HG02885 (cell line): ENCODE measurements around the gene USP20.
A peak's percentile ranks its signal among the peaks of the same experiment; 100 is the strongest.
"Not testable (repeated sequence)": the region's sequence is repeated elsewhere in the genome, so short reads cannot be mapped to it uniquely, and the experiment has no call there.

ENCODE experiments used
- ATAC-seq: cut with Tn5 transposase; IDR thresholded peaks from one replicate; pipeline ENCODE4 v1.9.1; 2021; ENCODE audit warnings: mild to moderate bottlenecking; ENCODE audit not compliant: unreplicated experiment, poor library complexity

Gene USP20

GRCh38 chr9:129835128-129835859 is at the start of gene USP20, which contains the start of gene C9orf78:
Gene USP20, plus strand, starts transcription at chr9:129835458. Its CDS starts 17,098 bp downstream, at chr9:129852556.
Gene C9orf78, minus strand, starts transcription at chr9:129835275. Its CDS starts 54 bp downstream, at chr9:129835221.
- ATAC-seq, result peak; percentile 93

GRCh38 chr9:129785866-129786265 is 49.4 kb upstream of the USP20 start:
- no peak for ATAC-seq

DNA sequence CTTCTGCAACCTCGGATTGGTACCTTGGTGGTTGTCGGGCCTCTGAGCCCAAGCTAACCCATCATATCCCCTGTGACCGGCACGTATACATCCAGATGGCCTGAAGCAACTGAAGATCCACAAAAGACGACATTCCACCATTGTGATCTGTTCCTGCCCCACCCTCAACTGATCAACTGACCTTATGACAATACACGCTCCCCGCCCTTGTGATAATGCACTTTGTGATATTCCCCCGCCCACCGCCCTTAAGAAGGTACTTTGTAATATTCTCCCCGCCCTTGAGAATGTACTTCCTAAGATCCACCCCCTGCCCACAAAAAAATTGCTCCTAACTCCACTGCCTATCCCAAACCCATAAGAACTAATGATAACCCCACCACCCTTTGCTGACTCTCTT is 48.8 kb upstream of the USP20 start:
- no peak for ATAC-seq

GRCh38 chr9:129794549-129794948 is 40.7 kb upstream of the USP20 start:
- ATAC-seq, result no peak

- not testable (repeated sequence) for ATAC-seq
Measured at GRCh38 chr9:129796029-129796428, 39.2 kb upstream of the USP20 start.

- no peak for ATAC-seq
Measured at GRCh38 chr9:129798973-129799372, 36.3 kb upstream of the USP20 start.

- ATAC-seq, result no peak
Measured at GRCh38 chr9:129801504-129801903, 33.8 kb upstream of the USP20 start.

- peak; percentile 92 for ATAC-seq
Measured at GRCh38 chr9:129802833-129803675, 32.2 kb upstream of the USP20 start, which contains the start of gene TOR1B. Gene TOR1B, plus strand, starts transcription at chr9:129803184. Its CDS starts 29 bp downstream, at chr9:129803213.

- ATAC-seq, result peak; percentile 11
Measured at GRCh38 chr9:129803676-129804060, 31.6 kb upstream of the USP20 start.

DNA sequence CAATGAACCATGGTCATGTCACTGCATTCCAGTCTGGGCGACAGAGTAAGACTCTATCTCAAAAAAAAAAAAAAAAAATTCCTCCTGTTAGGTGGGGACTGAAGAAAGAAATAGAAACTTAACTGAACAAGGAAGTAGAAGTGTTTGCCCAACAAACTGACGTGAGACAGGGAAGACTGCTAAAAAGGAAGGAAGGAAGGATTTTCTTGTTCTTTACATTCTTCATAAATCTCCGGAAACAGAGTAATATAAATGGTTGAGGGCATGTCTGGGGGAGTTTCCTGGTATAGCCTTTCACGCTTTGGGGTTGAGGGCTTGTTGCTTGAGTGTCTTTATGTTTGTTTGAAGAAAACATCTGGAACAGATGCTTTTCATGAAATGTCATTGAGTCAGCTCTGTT is 29.2 kb upstream of the USP20 start:
- ATAC-seq, result no peak

DNA sequence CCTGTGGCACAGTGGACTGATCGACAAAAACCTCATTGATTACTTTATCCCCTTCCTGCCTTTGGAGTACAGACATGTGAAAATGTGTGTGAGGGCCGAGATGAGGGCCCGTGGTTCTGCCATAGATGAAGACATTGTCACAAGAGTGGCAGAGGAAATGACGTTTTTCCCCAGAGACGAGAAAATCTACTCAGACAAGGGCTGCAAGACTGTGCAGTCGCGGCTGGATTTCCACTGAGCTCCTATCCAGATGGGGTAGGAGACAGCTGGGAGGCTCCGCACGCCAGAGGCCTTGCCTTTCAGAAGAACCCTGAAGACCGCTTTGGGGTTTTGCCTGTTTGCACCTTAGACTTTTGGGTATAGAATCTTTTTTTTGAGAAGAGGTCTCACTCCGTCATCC is 25.9 kb upstream of the USP20 start:
- ATAC-seq, result no peak

GRCh38 chr9:129810116-129810515 is 25.1 kb upstream of the USP20 start:
- ATAC-seq, result no peak

DNA sequence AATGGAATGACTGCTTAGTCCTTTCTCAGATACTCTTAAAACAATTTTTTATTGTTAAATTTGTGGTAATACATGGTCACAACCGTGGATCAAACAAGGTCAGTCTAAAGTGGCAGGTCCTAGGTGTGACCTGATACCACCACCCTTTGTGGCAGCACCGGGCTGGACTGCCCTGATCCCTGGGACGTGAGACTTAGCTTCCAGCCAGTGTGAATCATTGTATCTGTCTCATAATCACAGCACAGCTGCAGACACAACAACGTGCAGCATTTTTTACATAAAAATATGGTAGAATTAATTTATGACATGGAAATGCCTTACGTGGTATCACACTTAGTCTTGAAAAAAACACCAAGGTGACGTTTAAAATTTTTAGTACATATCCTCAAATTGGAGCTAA is 24.5 kb upstream of the USP20 start:
- no peak for ATAC-seq

GRCh38 chr9:129811967-129812363 is 23.3 kb upstream of the USP20 start:
- no peak for ATAC-seq

GRCh38 chr9:129812385-129812784 is 22.9 kb upstream of the USP20 start:
- no peak for ATAC-seq

DNA sequence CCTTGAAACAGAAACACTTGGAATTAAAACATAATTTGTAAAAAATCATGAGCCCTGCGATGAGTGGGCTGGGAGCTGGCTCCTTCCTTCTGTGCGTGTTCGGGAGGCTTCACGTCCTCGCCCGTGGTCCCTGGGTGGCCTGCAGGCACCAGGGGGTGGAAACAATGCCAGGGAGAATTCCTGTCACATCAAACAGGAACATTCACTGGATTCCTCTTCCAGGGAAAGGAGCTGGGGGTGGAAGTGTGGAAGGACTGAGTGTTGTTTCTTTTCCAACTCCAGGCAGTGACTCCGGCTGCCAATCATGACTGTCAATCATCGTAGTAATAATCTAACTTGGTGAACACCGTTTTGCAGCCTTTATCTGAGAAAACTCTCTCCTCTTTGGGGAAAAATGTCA is 21.6 kb upstream of the USP20 start:
- ATAC-seq, result no peak

DNA sequence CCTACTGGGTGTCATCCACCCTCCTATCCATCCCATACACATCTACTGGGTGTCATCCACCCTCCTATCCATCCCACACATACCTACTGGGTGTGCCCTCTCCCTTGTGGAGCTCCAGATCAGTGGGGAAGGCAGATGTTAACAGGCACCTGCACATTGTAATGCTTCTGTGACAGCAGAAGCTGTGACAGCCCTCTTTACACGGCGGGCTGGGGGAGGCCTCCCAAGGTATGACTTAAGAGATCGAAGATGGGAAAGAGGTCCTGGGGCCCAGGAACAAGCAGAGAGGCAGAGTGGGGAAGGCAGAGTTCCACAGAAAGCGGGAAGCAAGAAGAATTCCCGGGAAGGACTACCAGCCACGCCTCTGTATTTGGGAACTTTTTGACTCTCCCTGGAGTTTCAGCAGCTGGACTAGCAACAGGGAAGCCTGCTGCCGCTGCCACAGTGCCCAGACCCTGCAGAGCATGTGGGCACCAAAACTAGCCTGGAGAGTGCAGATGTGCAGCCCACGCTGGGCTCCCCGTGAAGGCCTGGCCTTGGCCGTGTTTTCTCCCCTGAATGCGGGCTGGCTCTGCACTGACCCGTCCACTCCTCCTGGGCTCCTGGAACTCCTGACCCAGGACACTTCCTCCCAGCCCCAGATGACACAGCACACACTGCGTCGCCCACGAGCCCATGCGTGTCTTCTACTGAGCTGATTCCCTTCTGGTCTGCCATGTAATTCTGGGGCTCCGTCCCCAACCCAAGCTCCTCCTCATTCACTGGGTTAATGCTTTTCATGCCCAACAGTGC is 20.6 kb upstream of the USP20 start:
- ATAC-seq, result no peak

DNA sequence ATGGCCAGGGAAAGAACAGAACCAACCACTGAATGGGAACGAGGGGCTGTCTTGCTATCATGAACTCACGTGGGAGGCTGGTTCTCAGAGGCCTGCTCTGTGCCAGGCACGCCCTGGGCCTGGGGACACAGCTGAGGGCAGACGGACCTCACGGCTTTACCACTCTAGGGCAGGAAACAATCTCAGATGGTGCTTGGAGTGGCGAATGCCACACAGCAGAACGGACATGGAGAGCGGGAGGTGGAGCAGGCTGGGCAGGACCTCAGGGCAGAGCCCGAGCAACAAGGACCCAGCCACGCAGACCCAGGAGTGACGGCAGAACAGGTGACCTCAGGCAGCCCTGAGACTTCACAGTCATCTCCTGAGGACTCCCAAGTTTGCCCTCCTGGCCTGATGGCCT is 20.0 kb upstream of the USP20 start:
- no peak for ATAC-seq

- no peak for ATAC-seq
Measured at GRCh38 chr9:129816501-129817435, 18.5 kb upstream of the USP20 start.
